Smooth muscle cell (in vitro differentiated cells): Measurements from ENCODE around the gene SEL1L3. TPM values are rescaled to one million over a fixed set of nuclear protein-coding genes. Genes with fewer than 3 reads are reported as not detected.

Experiments used
- DNase-seq: peaks from one replicate; lab custom pipeline; 2025; ENCODE audit not compliant: unreplicated experiment; lab: John Stamatoyannopoulos, UW
- H2AFZ ChIP-seq: fragments of 200-600 bp; sonication (generic); 2 replicates; pipeline ENCODE4 v1.6.0; 2016; ENCODE audit warnings: antibody characterized with exemption, low read depth, mild to moderate bottlenecking
- H3F3A ChIP-seq: fragments of 200-600 bp; sonication (generic); 2 replicates; pipeline ENCODE4 v1.6.0; 2017; ENCODE audit warnings: antibody characterized with exemption, low read depth
- H3K27ac ChIP-seq: fragments of 200-600 bp; sonication (generic); 2 replicates; pipeline ENCODE4 v1.5.1; 2016; ENCODE audit warnings: low read depth, mild to moderate bottlenecking
- H3K27me3 ChIP-seq: fragments of 200-600 bp; sonication (generic); 2 replicates; pipeline ENCODE4 v1.6.1; 2016; ENCODE audit warnings: low read depth, mild to moderate bottlenecking
- H3K36me3 ChIP-seq: fragments of 200-600 bp; sonication (generic); 2 replicates; pipeline ENCODE4 v1.5.1; 2016; ENCODE audit warnings: low read depth
- H3K4me1 ChIP-seq: fragments of 200-600 bp; sonication (generic); 2 replicates; pipeline ENCODE4 v1.5.1; 2016; ENCODE audit warnings: low read depth
- H3K4me2 ChIP-seq: fragments of 200-600 bp; sonication (generic); 2 replicates; pipeline ENCODE4 v1.6.0; 2016; ENCODE audit warnings: mild to moderate bottlenecking
- H3K4me3 ChIP-seq: fragments of 200-600 bp; sonication (generic); 2 replicates; pipeline ENCODE4 v1.5.1; 2016; ENCODE audit warnings: mild to moderate bottlenecking
- H3K79me2 ChIP-seq: fragments of 200-600 bp; sonication (generic); 2 replicates; pipeline ENCODE4 v1.6.0; 2016; ENCODE audit warnings: low read depth, mild to moderate bottlenecking
- H3K9ac ChIP-seq: fragments of 200-600 bp; sonication (generic); 2 replicates; pipeline ENCODE4 v1.6.0; 2016; ENCODE audit warnings: low read depth
- H3K9me3 ChIP-seq: fragments of 200-600 bp; sonication (generic); replicated peaks from 2 replicates; pipeline ENCODE4 v1.5.1; 2016; ENCODE audit warnings: low read depth
- H4K20me1 ChIP-seq: fragments of 200-600 bp; sonication (generic); 2 replicates; pipeline ENCODE4 v1.6.0; 2016; ENCODE audit warnings: low read depth
- WGBS: methylation state at CpG from one replicate; pipeline ENCODE4 v1.1.7; 2016; ENCODE audit warnings: low lambda C conversion rate; 5-methylcytosine and 5-hydroxymethylcytosine counted together
- polyA plus RNA-seq: library from polyadenylated mRNA; unstranded; fragments of >200 nt; fragmentation: Nextera tagmentation; extraction: Ambion mirVana; gene quantifications from 2 replicates; pipeline ENCODE4 v1.2.1, GENCODE V29; 2016
- total RNA-seq: library from RNA; depleted of rRNA; stranded (reverse); fragments of >200 nt; gene quantifications from 2 replicates; pipeline ENCODE4 v1.2.3, GENCODE V29; 2014
- TF ChIP-seq, protein P1 (sequence below): fragments of 200-600 bp; sonication (generic); IDR thresholded peaks from 2 replicates; pipeline ENCODE4 v1.5.1; 2017; ENCODE audit warnings: borderline replicate concordance, mild to moderate bottlenecking, antibody characterized with exemption; ENCODE audit not compliant: insufficient read depth, poor library complexity, severe bottlenecking

The SEL1L3 gene
- total and polyA plus RNA-seq, 2 experiments from 2014 or later: 9.3 to 14.0 TPM

DNA sequence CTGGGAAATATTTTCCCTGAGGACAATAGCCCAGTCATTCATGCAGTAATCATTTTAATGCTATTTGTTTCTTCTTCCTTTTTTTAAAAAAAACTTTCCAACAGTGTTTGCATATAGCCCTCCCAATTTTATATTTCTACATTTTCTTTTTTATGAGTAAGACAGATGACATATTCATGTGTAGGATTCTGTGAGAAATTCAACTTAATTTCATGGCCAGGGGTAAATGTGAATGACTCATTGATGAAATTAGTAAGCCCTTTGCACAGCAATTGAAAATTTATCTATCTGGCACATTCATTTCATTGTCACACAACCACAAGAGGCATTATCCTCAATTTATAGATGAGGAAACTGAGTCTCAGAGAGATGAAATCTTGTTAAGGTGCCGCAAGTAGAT lies 37.5 kb upstream of the SEL1L3 start:
- H3K27ac ChIP-seq: no peak overlapping the region
- no peak overlapping the region for H2AFZ ChIP-seq
- H3K4me3 ChIP-seq: no peak overlapping the region
- TF ChIP-seq, protein P1, sequence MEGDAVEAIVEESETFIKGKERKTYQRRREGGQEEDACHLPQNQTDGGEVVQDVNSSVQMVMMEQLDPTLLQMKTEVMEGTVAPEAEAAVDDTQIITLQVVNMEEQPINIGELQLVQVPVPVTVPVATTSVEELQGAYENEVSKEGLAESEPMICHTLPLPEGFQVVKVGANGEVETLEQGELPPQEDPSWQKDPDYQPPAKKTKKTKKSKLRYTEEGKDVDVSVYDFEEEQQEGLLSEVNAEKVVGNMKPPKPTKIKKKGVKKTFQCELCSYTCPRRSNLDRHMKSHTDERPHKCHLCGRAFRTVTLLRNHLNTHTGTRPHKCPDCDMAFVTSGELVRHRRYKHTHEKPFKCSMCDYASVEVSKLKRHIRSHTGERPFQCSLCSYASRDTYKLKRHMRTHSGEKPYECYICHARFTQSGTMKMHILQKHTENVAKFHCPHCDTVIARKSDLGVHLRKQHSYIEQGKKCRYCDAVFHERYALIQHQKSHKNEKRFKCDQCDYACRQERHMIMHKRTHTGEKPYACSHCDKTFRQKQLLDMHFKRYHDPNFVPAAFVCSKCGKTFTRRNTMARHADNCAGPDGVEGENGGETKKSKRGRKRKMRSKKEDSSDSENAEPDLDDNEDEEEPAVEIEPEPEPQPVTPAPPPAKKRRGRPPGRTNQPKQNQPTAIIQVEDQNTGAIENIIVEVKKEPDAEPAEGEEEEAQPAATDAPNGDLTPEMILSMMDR: no peak
- H3K27me3 ChIP-seq: no peaks in the 10 kb centered on the region
- H3K9ac ChIP-seq: no peak overlapping the region
- H3K79me2 ChIP-seq: no peaks in the 10 kb centered on the region
- H3K9me3 ChIP-seq: no peaks in the 10 kb centered on the region
- 97% methylated on average over 1 of the region's 1 CpG for WGBS
- no peaks in the 10 kb centered on the region for H3K4me1 ChIP-seq
- no peaks in the 10 kb centered on the region for H3F3A ChIP-seq
- H4K20me1 ChIP-seq: no peaks in the 10 kb centered on the region
- no peaks in the 10 kb centered on the region for H3K36me3 ChIP-seq
- no peak overlapping the region for H3K4me2 ChIP-seq
- DNase-seq: no peak

DNA sequence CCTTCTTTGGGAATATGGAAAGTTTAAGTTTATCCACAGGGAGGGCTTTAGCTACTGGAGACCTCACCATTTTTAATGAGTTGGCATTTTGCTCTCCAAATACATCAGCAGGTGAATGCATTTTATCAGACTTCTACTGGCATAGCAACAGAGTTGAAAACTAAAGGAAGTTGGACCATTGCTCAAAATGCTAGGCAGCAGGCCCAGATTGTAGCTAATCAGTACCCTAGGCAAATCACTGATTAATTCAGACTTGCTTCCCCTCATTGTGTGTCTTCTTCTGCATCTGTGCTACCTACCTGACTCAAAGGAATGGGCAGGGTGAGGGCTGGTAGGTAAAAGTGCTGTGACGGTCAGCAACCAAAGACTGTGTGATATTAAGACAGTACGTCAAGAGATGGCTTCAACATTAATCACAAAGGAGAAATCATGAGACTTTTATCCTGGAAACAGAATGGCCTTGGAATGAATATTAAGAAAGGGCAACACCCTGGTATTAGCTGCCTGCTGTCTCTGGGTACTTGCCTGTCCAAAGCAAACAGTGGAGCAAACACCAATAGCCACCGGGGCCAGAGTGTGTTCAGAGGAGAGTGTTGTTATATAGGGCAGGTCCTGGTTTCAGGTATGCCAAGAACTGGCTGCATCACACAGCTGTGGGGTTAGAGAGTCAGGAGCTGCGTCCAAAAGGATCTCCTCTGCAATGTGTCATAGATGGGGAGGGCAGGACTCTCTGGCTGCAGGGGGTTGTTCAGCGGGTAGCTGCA lies 34.2 kb upstream of the SEL1L3 start:
- no peaks in the 10 kb centered on the region for H3K9me3 ChIP-seq
- no peaks in the 10 kb centered on the region for H3K36me3 ChIP-seq
- H2AFZ ChIP-seq: no peak overlapping the region
- no peaks in the 10 kb centered on the region for H3K27me3 ChIP-seq
- H3F3A ChIP-seq: no peaks in the 10 kb centered on the region
- H3K27ac ChIP-seq: no peak overlapping the region
- WGBS: 92% methylated on average over 5 of the region's 5 CpGs
- no peaks in the 10 kb centered on the region for H4K20me1 ChIP-seq
- TF ChIP-seq, protein P1: no peak
- no peaks in the 10 kb centered on the region for H3K4me1 ChIP-seq
- DNase-seq: no peak
- no peak overlapping the region for H3K4me2 ChIP-seq
- no peaks in the 10 kb centered on the region for H3K79me2 ChIP-seq
- no peak overlapping the region for H3K9ac ChIP-seq
- H3K4me3 ChIP-seq: no peak overlapping the region

DNA sequence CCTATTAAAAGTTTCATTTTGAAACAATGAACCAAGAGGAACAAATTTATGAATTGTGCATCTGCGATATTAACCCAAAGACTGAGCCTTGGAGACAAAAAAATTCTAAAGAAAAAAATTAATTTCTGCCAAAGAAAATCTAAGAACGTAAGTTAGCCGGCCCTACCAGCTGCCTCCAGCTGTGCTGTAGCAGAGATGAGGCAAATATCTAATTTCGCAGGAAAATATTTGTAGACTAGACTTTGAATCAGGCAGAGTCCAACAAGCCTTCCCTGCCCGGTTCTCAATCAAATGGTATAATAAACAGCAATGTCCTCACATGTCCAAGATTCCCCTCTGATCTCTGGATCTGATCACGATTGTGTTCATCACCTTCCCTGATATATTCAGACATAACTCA lies 30.0 kb upstream of the SEL1L3 start:
- no peak for DNase-seq
- Histone ChIP-seq H3K4me2 (no peak overlapping the region), H2AFZ (no peak overlapping the region), H3K9ac (no peak overlapping the region), H3K4me3 (no peak overlapping the region), H3K36me3 (no peaks in the 10 kb centered on the region), H3K27ac (no peak overlapping the region), H3K79me2 (no peaks in the 10 kb centered on the region), H3K4me1 (peaks cover 19% of the 10 kb centered on the region), H3K9me3 (no peaks in the 10 kb centered on the region), H3K27me3 (no peaks in the 10 kb centered on the region), H3F3A (no peaks in the 10 kb centered on the region), H4K20me1 (no peaks in the 10 kb centered on the region)
- TF ChIP-seq, protein P1: no peak
- 95% methylated on average over 6 of the region's 6 CpGs for WGBS
